GM12875 (cell line): ENCODE results near the gene ZNF207.
"Not testable (repeated sequence)": the region's sequence is repeated elsewhere in the genome, so short reads cannot be mapped to it uniquely, and the experiment has no call there.

Experiments
- H3K4me3 ChIP-seq: one replicate; pipeline ENCODE4 v1.5.1; 2011; ENCODE audit warnings: low read depth, low read length, control low read depth
- CTCF ChIP-seq: IDR thresholded peaks from 2 replicates; pipeline ENCODE4 v1.5.1; 2011; ENCODE audit warnings: low read depth, mild to moderate bottlenecking, control low read depth, inconsistent platforms, low read length, moderate library complexity, borderline replicate concordance; ENCODE audit not compliant: insufficient read depth

Gene ZNF207

GRCh38 chr17:32311028-32311536, 38.9 kb upstream of the ZNF207 start:
- TF ChIP-seq CTCF = no peak
- H3K4me3 ChIP-seq = no peak overlapping the region

- no peak for TF ChIP-seq CTCF
- no peak overlapping the region for H3K4me3 ChIP-seq
Measured at GRCh38 chr17:32314636-32315035, 35.3 kb upstream of the ZNF207 start.

GRCh38 chr17:32315171-32315570, 34.8 kb upstream of the ZNF207 start:
- no peak overlapping the region for H3K4me3 ChIP-seq
- TF ChIP-seq CTCF = no peak

- not testable (repeated sequence) for H3K4me3 ChIP-seq
Measured at GRCh38 chr17:32316653-32317052, 33.3 kb upstream of the ZNF207 start.

GRCh38 chr17:32317353-32317752, 32.6 kb upstream of the ZNF207 start:
- H3K4me3 ChIP-seq = no peak overlapping the region
- no peak for TF ChIP-seq CTCF

GRCh38 chr17:32318071-32318470, 31.9 kb upstream of the ZNF207 start:
- H3K4me3 ChIP-seq = no peak overlapping the region

GRCh38 chr17:32319548-32319905, 30.4 kb upstream of the ZNF207 start:
- peak; percentile 98 for TF ChIP-seq CTCF
- no peak overlapping the region for H3K4me3 ChIP-seq

More at GRCh38 chr17:32318071-32318470, 31.9 kb upstream of the ZNF207 start:
- TF ChIP-seq CTCF = no peak

GRCh38 chr17:32320080-32320479, 29.9 kb upstream of the ZNF207 start:
- H3K4me3 ChIP-seq = not testable (repeated sequence)
